GM18499 (cell line): ENCODE data around the gene PCSK7.

Source experiments
- ATAC-seq: cut with Tn5 transposase; IDR thresholded peaks from one replicate; pipeline ENCODE4 v1.9.1; 2021; ENCODE audit warnings: moderate number of reproducible peaks; ENCODE audit not compliant: insufficient read depth, unreplicated experiment

Gene PCSK7

DNA sequence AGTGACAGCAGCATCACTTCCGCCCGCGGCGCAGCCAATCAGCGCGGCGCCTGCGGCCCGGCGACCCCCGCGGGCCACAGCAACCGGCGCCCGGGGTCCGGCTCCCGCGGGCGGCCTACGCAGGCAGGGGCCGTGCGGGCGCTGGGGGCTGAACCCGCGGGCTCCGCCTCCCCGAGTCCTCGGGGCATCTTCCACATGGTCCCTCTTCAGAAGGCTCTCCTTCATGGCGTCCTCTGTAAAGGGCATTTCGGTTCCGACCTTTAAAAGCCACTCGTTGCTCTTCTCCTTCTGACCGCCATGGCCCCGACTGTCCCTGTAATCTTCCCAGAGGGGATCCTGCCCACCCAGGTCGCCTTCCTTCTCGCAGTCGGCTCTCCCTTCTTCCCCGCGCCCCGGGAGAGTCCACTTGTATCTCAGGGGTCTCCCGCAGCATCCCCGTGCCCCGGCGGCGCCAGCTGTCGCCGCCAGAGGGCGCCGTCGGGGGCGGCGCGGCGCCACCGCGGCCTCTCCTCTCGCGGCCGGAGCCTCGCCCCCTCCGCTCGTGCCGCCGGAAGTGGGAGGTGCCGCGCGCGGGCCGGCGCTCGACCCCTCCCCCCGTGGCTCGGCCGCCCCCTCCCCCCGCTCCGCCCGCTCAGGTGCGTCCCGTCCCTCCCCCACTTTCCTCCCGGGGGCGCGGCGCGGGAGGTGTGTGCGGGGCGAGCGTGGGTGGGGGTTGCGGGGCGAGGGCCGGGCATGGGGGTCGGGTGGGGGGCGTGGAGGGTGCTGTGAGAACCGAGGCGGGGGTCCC, 412 bp upstream of the PCSK7 start, which contains the start of gene RNF214:
RNF214 (plus strand) TSS at position 580 of the 787 bp plus-strand sequence. CDS start 1,602 bp downstream, outside the sequence.
- no peak for ATAC-seq

DNA sequence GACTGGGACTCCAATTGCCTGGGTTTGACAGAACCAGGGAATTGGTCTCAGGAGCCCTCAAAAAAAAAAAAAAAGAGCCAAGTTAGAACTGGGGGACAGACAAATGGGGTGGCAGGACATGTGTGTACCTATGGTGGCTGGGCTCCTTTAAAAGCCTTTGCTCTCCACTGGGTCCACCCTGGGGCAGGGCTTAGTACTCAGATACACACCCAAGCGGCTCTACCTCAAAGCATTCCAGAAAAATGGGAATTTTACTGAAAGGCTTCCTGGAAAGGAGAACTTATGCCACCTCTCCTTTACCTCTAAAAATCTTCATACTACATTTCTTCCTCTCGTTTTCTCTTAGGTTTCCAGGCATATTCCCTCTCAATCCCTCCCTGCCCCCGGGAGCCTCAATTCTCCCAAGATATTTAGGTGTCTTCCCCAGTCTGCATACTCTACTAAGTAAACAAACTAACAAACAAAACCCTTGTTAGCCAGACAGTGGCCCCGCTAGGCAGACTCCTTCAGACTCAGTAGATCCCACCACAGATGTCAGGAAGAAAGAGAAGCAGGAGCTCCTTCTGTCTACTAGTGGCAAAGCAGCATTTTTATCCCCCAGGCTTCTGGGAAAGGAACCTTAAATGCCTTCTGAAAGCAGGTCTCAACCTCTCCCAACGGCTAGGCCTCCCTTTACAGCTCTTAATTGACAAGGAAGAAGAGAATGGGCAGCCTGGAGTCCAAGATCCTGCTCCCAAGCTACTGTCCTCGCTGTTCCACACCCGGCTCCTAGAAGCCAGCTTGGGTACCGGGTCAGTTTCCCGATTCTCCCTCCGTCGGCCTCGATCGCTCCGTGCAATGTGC, 653 bp downstream of the PCSK7 start:
- no peak for ATAC-seq

DNA sequence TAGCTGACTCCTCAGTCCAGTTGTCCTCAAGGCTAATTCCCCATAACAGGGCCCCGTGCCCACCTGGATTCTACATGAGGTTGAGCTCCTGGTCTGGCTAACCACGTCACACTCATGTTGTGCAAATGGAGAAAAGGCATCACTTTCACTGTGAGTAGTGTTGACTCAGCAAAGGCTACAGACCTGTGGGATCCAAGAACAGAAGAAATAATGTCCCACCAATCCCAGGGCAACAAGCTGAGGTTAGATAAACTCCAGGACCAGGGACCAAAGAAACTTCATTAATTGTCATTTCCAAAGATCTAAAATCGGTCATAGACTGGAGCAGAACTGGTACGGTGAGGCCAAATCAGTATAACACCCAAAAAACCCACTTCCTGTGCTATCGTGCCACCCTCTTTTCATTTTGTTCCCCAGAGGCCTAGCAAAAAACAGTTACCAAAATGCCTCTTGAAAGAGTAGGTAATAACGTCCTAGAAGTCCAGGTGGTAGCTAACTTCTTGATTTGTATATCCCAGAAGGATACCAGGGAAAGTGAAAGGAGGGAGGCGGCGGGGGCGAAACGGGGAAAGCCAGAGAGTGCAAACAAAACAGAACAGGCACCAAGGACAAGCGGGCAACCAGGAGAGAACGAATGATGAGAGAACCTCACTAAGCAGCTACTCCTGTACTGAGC, 1.4 kb downstream of the PCSK7 start:
- no peak for ATAC-seq

DNA sequence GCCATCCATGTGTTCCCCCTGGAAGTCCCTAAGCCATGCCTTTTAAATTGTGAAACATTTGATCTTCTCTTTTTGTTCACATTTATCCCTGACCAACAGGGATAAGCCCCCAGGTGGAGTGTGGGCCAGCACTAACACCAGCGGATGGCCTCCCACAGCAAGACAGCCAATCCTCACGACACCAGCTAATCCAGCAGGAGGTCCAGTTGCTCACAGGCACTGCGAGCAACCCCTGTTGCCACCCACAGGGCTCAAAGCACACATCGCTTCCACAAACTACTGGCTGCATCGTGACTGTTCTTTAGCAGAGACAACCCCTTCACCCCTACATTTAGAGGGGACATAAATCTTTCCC, 2.0 kb downstream of the PCSK7 start:
- no peak for ATAC-seq

DNA sequence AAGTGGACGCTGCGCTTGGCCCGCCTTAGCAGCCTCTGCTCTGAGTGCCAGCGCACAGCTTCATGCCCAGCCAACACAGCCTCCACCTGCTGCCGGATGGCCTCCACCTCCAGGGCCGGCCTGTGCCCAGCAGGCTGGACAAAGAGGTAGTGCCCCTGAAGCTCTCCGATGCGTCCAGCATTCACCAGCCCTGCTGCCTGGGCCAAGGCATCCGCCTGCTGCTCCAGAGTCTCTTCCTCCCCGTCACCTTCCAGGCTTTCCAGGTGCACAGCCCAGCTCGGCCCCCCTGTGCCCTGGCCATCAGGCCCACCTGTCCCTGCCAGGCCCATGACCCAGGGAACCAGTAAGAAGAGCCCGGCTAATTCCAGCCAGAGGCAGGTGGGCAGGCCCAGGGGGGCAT, 2.5 kb downstream of the PCSK7 start:
- no peak for ATAC-seq

DNA sequence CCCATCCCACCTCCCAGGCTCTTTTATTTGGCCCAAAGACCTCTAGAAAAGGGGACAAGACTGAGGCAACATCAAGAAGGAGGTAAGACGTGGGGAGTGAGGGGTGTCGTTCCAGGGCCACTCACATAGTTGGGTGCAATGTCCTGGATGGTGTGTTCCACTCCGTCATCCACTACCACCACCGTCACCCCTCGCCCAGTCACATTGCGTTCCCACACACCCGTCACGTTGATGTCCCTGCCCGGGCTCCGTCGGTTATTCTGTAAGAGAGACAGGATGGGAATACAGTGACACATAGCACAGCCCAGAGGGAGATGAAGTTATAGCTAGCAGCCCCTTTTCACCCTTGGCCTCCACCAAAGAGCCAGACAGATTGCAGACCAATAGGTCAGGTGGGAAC, 3.8 kb downstream of the PCSK7 start:
- no peak for ATAC-seq

DNA sequence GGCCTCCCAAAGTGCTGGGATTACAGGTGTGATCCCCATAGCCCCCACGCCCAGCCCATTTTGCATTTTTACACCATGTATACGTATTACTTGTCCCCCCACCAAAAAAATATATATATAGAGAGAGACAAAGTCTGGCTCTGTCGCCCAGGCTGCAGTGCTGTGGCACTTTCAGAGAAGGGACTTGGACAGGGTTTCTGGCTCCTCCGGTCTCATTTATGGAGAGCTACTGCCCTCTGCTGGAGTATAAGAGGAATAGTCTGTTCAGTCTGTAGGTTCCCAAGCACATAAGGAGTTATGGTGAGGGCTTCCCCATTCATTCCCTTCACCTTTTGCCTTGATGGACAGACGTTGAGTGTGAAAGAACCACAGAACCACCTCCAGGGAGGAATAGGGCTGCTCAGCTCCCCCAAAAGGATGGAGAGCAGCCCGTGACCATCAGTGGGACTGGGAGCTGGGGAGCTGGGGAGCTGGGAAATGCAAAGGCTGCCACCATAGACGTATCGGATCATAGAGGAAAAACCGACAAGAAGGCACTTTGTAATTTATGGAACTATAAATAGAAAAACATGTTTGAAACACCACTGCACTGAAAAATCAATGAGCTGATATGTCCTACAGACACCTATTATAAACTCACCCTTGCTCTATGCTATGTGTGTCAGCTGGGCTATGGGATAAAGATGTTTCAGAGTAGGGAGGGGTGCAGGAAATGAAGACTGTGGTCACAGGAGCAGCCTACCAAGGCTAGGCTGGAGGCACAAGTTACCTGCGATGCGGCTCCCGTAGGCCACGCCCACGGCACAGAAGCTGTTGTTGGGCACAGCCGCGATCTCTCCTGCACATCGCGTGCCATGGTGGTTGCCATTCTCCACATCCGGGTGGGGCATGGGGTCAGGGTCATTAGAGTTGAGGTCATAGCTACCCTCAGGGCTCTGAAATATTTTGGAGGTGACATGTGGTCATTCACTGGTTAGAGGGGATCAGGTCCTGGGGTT, 5.2 kb downstream of the PCSK7 start:
- ATAC-seq = no peak

DNA sequence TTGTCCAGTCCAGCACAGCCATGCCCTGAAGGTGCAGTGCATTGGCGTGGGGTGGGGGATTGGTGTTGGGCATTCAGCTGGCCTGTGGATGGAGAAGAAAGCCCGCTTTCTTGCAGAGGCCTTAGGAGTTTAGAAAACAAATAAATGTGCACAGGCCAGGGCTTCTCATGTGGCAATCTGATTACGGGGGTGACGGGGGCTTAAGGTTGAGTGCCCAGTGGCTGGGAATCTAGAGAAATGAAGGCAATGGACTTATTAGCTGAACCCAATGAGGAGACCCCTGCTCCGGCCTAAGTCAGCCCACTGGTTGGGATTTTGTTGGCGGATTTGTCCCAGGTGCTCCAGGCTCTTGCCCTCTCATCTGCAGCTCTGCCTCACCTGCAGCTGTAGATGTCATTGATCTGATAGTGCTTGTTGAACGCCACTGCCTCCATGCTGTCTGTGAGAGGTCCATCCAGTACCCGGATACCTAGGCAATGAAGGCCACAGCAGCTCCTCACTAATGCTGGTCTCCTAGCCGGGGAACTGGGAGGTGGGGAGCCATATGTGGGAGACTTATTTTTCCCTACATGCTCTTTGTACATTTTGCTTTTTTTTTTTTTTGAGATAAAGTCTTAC, 6.2 kb downstream of the PCSK7 start:
- ATAC-seq = no peak

DNA sequence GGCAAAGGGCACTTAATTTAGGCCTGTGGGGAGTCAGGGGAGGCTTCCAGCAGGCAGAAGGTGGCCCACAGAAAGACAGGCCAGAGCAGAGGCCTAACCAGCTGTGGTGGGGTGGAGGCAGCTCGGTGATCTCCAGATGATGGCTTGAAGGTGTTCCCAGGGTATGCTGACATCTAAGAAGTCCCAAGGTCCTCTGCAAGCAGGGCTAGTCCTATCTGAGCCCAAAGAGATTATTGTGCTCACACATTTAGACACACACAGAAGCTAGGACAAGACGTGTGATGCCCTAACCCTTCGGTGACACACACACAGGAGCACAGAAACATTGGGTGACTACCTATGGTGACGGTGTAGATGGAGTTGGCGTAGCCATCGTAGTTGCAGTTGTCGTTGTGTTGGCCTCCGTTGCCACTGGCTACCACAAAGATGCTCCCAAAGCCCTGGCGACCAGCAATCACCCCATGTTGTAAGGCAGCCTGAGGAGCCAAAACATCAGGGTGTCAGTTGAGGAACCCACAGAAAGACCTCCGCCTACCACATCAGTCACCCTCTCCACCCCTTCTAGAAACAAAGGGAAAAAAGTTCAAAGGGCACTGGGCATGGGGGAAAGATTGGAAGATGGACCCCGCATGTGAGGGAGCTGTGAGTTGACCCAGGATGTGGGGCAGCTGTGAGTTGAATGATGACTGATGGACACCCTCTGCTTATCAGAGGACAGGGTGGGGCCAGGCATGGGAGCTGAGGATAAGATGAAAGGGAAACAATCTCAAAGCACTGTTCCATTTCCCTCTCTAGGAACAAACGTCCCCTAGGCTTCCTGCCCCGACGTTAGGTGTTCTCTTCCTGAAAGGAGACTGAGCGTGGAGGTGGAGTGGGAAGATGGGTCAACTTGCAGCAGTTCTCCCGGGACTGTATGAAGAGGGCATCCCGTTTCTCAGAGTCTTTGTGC, 7.9 kb downstream of the PCSK7 start:
- ATAC-seq = no peak

DNA sequence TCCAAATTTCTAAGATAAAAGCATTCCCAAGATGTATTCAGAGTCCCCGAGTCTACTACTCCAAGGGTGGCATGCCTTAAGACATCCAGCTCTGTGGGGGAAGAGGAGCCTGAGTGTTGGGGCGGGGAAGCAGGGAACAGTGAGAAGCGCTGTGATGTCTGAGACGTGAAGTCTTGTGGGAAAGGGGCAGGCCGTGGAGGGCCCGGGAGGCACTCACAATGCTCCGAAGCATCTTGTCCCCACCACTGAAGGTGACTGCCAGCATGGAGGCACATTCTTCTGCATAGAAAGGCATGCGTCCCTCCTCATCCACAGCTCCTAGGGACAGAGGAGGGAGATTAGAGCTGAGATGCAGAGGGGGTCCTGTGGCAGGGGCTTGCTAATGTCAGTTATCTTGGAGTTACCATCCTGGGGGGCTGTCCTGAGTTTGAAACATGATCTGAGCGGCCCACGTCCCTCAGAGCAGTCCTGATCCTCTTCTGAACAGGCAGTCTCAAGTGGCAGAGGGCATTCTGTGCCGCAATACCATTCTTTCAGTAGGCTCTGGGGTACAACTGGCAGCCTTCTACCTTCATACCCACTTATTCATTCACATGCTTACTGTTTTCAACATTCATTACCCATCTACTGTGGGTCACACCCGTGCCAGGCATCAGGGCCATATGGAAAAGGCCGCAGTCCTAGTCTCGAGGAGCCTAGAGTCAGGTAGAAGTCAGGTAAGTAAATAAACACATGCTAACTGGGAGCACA, 8.7 kb downstream of the PCSK7 start:
- no peak for ATAC-seq

DNA sequence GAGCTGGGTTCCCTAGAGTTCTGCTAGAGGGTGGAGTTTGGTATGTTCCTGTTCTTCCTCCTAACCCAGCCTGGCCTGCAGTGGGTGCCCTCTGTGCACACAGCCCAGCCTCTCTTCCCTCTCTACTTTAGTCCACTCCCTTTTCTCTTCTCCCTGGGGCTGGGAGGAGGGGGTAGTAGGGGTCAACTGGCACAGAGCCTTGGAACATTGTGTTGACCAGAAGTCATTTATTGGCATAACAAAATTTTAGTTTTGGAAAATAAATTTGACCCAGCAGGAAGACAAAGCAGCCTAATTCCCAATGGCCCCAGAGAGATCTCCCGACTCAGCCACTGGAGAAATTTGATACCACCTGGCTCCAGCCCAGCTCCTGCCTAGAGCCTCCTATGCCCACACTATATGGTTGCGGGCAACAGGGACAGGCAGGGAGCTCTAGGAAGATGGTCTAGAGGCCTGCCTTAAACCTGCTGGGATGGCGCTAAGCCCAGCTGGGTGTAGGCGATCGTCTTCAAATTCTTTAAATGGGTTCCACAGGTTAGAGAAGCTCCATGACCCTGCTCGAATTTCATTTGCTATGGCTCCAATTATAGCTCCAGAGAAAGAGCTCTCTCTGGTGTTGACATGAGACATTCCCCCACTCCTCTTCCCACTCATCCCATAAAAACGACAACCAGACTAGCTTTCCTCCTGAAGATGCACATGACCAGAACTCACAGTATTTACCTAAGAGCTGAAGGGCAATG, 9.9 kb downstream of the PCSK7 start:
- no peak for ATAC-seq

DNA sequence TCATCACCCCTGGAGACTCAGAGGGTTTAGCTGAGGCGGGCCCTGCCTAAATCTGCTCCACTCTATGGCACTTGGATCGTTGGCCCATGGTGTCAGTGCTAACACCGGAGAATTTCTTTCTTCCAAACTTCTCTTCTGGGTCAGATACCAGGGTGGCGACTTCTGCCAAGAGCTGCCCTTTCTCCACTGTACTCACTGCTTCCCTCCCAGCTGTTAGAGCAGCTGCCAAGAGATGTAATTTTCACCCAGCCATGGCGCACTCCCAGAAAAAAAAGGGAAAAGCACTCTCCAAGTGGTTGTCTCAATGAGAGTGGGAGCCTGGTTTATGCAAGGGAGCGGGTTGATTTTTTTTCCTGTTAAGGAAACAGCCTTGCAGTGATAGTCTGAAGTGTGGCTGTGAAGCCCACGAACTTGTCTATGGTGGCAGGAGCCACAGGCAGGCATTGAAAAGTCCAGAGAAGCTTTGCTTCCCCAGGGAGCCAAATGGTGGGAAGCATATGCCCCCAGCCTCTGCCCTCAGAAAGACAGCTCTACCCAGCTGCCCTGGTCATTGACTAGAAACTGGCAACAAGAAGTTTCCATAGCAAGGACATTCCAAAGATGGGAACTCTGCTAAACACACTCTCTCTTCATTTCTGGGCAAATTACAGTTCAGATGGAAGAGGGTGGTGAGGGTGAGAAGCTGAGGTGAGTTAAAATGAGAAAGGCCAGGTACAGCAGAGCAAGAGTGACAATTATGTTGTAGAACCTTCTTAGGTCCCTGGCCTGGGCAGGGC, 10.7 kb downstream of the PCSK7 start:
- ATAC-seq = no peak

DNA sequence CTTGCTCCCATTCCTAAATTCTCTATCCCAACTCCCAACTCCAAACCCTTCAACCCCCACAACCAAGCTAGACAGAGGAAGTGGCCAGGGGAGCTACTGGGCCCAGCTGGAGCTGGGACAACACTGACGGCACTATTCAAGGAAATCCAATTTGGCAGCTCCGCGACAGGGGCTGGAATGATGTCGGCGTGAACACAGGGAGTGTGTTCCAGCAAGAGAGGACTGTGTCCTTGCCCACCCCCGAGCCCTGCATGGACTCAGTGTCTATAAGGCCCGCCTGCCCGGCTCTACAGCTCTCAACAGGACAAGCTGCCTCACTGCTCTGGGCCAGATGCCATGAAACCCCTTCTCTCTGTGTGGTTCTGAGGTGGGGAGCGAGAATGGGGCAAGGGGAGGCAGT, 11.3 kb downstream of the PCSK7 start:
- ATAC-seq = no peak

DNA sequence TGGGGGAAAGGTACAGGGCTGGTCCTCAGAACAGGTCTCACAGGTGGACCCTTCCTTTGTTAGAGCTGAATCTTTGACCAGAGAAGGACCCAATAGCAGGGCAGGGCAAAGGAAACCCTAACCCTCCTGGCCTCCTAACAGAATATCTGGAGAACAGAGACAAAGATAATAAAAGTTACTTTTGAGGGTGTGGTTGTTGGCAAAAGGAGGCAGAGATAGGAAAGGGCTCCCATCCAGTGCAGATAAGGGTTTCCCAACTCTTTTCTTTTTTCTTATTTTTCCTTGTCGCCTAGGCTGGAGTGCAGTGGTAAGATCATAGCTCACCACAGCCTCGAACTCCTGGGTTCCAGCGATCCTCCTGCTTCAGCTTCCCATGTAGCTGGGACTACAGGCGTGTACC, 11.9 kb downstream of the PCSK7 start:
- ATAC-seq = no peak

DNA sequence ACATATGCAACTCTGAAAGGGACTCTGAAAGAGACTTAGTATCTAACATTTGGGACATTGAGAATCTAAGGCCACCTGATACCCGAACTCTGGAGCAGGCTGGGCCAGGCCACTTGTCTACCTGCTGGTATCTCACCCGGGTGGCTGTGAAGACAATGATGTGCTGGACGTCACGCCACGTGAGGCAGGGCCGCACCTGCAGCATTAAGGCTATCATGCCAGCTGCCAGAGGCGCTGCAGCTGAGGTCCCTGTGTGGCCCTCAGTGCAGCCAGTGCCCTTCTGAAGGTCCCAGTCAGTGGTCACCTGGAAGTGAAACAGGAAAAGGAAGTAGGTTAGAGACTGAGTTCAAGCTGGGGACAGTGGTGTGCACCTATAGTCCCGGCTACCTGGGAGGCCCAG, 12.4 kb downstream of the PCSK7 start:
- no peak for ATAC-seq

DNA sequence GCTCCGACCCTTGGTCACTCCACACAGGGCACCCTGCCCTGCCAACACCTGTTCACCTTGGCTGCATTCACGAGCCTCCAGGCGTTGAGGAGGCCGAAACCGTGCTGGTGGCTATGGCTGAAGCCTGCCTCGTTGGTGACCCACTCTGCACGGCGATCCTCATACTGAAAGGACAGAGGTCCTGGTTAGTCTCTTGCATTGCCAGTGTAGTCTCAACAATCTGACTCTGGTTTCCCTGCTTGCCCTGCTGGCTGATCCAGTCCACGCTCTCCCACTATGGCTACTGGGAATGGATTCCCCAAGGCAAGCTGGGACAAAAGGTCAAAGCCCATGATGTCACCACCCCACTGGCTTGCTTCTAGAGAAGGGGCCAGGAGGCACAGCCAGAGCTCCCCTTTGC, 12.9 kb downstream of the PCSK7 start:
- ATAC-seq = no peak
